Measurements from ENCODE around the gene HIPK3. TPM values are rescaled to one million over a fixed set of nuclear protein-coding genes. Genes with fewer than 3 reads are reported as not detected.
"Not testable (repeated sequence)": the region's sequence is repeated elsewhere in the genome, so short reads cannot be mapped to it uniquely, and the experiment has no call there.

HIPK3 gene
- total RNA-seq, 1 experiment from 2014 or later = 68.5 TPM

DNA sequence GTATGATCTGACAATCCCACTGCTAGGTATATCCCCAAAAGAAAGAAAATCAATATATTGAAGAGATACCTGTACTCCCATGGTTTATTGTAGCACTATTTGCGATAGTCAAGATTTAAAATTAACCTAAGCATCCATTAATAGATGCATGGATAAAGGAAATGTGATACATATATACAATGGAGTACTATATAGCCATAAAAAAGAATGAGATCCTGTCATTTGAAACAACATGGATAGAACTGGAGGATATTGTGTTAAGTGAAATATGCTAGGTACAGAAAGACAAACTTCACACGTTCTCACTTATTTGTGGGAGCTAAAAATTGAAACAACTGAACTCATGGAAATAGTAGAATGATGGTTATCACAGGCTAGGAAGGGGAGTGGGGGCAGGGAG lies 14.6 kb upstream of the HIPK3 start:
- peaks cover 19% of the 10 kb centered on the region for H3K9me3 Mint-ChIP-seq (ENCODE audit: unreplicated experiment)
- Histone ChIP-seq H3K9me3 (no peaks in the 10 kb centered on the region), H3K4me1 (no peaks in the 10 kb centered on the region; the same call in 1 of the 2 replicates), H3K4me3 (ENCODE audit: low read depth, low read length) (no peak overlapping the region), H3K36me3 (ENCODE audit: control insufficient read depth, insufficient read depth, low read length) (no peaks in the 10 kb centered on the region), H3K27me3 (replicated peaks; ENCODE audit: control insufficient read depth, insufficient read depth, low read length) (no peaks in the 10 kb centered on the region)
- BruUV-seq (replicated peaks) = no TSS peak
- H3K27me3 Mint-ChIP-seq (ENCODE audit: insufficient read depth, unreplicated experiment) = no peaks in the 10 kb centered on the region
- POLR2A ChIA-PET = no interaction called here
- no peak for DNase-seq
- H3K4me1 Mint-ChIP-seq (ENCODE audit: low read depth, unreplicated experiment) = peaks cover 6% of the 10 kb centered on the region
- intact Hi-C loops (cut with micrococcal nuclease; ENCODE audit: unreplicated experiment) = no loop called here
- CTCF ChIA-PET = no interaction called here
- no peak overlapping the region for H3K27ac Mint-ChIP-seq (ENCODE audit: unreplicated experiment)
- H3K4me3 Mint-ChIP-seq (ENCODE audit: unreplicated experiment) = no peak overlapping the region
- no peaks in the 10 kb centered on the region for H3K36me3 Mint-ChIP-seq (ENCODE audit: insufficient read depth, unreplicated experiment)
- TF ChIP-seq, protein P1, sequence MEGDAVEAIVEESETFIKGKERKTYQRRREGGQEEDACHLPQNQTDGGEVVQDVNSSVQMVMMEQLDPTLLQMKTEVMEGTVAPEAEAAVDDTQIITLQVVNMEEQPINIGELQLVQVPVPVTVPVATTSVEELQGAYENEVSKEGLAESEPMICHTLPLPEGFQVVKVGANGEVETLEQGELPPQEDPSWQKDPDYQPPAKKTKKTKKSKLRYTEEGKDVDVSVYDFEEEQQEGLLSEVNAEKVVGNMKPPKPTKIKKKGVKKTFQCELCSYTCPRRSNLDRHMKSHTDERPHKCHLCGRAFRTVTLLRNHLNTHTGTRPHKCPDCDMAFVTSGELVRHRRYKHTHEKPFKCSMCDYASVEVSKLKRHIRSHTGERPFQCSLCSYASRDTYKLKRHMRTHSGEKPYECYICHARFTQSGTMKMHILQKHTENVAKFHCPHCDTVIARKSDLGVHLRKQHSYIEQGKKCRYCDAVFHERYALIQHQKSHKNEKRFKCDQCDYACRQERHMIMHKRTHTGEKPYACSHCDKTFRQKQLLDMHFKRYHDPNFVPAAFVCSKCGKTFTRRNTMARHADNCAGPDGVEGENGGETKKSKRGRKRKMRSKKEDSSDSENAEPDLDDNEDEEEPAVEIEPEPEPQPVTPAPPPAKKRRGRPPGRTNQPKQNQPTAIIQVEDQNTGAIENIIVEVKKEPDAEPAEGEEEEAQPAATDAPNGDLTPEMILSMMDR (IDR thresholded peaks at IDR 0.05; ENCODE audit: insufficient read depth in 1 of 2, low read depth in 1 of 2, low read length in 1 of 2, severe bottlenecking in 1 of 2, unreplicated experiment in 1 of 2) = no peak

DNA sequence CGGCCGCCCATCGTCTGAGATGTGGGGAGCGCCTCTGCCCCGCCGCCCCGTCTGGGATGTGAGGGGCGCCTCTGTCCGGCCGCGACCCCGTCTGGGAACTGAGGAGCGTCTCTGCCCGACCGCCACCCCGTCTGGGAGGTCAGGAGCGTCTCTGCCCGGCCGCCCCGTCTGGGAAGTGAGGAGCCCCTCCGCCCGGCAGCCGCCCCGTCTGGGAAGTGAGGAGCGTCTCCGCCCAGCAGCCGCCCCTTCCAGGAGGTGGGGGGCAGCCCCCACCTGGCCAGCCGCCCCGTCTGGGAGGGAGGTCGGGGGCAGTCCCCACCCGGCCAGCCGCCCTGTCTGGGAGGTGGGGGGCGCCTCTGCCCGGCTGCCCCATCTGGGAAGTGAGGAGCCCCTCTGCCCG lies 13.5 kb upstream of the HIPK3 start:
- intact Hi-C loops (cut with micrococcal nuclease; ENCODE audit: unreplicated experiment); POLR2A ChIA-PET; BruUV-seq (replicated peaks): not testable (repeated sequence)

GRCh38 chr11:33248416-33248971 lies 8.7 kb upstream of the HIPK3 start:
- BruUV-seq (replicated peaks) = no TSS peak
- no peaks in the 10 kb centered on the region for H3K27me3 Mint-ChIP-seq (ENCODE audit: insufficient read depth, unreplicated experiment)
- no peaks in the 10 kb centered on the region for H3K27me3 ChIP-seq (replicated peaks; ENCODE audit: control insufficient read depth, insufficient read depth, low read length)
- H3K9me3 Mint-ChIP-seq (ENCODE audit: unreplicated experiment) = no peaks in the 10 kb centered on the region
- no peak overlapping the region for H3K4me3 ChIP-seq (ENCODE audit: low read depth, low read length)
- ChIA-PET POLR2A (no interaction called here), CTCF (no interaction called here)
- no peak for DNase-seq
- H3K36me3 Mint-ChIP-seq (ENCODE audit: insufficient read depth, unreplicated experiment) = peaks cover 5% of the 10 kb centered on the region
- no peak overlapping the region for H3K27ac Mint-ChIP-seq (ENCODE audit: unreplicated experiment)
- H3K36me3 ChIP-seq (ENCODE audit: control insufficient read depth, insufficient read depth, low read length) = no peaks in the 10 kb centered on the region
- H3K9me3 ChIP-seq = no peaks in the 10 kb centered on the region
- intact Hi-C loops (cut with micrococcal nuclease; ENCODE audit: unreplicated experiment) = no loop called here
- H3K4me1 Mint-ChIP-seq (ENCODE audit: low read depth, unreplicated experiment) = peaks cover 3% of the 10 kb centered on the region
- no peaks in the 10 kb centered on the region for H3K4me1 ChIP-seq
- H3K4me3 Mint-ChIP-seq (ENCODE audit: unreplicated experiment) = no peak overlapping the region
- TF ChIP-seq, protein P1 (IDR thresholded peaks at IDR 0.05; ENCODE audit: insufficient read depth in 1 of 2, low read depth in 1 of 2, low read length in 1 of 2, severe bottlenecking in 1 of 2, unreplicated experiment in 1 of 2) = no peak

More for the DNA sequence above, 13.5 kb upstream of the HIPK3 start:
- H3K4me1 Mint-ChIP-seq (ENCODE audit: low read depth, unreplicated experiment); H3K9me3 ChIP-seq; H3K36me3 ChIP-seq (ENCODE audit: control insufficient read depth, insufficient read depth, low read length); H3K36me3 Mint-ChIP-seq (ENCODE audit: insufficient read depth, unreplicated experiment); H3K4me1 ChIP-seq; H3K27ac Mint-ChIP-seq (ENCODE audit: unreplicated experiment); H3K27me3 ChIP-seq (replicated peaks; ENCODE audit: control insufficient read depth, insufficient read depth, low read length); CTCF ChIA-PET; H3K27me3 Mint-ChIP-seq (ENCODE audit: insufficient read depth, unreplicated experiment); H3K4me3 ChIP-seq (ENCODE audit: low read depth, low read length); H3K4me3 Mint-ChIP-seq (ENCODE audit: unreplicated experiment); DNase-seq: not testable (repeated sequence)
- H3K9me3 Mint-ChIP-seq (ENCODE audit: unreplicated experiment) = peaks cover 19% of the 10 kb centered on the region

All from Caco-2 (cell line).